OCI-LY7 (cell line): ENCODE measurements around the gene KLK7. TPM values are rescaled to one million over a fixed set of nuclear protein-coding genes. Genes with fewer than 3 reads are reported as not detected.

Source experiments
- Bru-seq: library from RNA; stranded (reverse); fragments of 400-500 nt; gene quantifications from one replicate; lab custom pipeline; 2021; lab: Mats Ljungman, UMichigan
- BruChase-seq, 2 experiments: library from RNA; stranded (reverse); fragments of 400-500 nt; gene quantifications; one replicate each; lab custom pipeline; 2021; lab: Mats Ljungman, UMichigan
- BruUV-seq: library from RNA; stranded (reverse); fragments of 400-500 nt; replicated peaks from 2 replicates; lab custom pipeline; 2021; lab: Mats Ljungman, UMichigan
- CTCF ChIA-PET: fragments of 300-600 bp; sonication (Branson Sonifier 250); formaldehyde crosslinking; loops from one replicate; lab custom pipeline; 2022; ENCODE audit warnings: antibody characterized with exemption; ENCODE audit not compliant: unreplicated experiment; lab: Charles Lee
- POLR2A ChIA-PET: fragments of 300-600 bp; sonication (Branson Sonifier 250); formaldehyde crosslinking; loops from one replicate; lab custom pipeline; 2022; ENCODE audit warnings: antibody characterized with exemption; lab: Charles Lee
- DNase-seq: peaks from one replicate; pipeline ENCODE4 v3.0.0-alpha.2; 2015; ENCODE audit warnings: low spot score
- H2AFZ ChIP-seq: fragments of 200-600 bp; sonication (generic), shearing (Covaris generic); 2 replicates; pipeline ENCODE4 v1.6.1; 2014; ENCODE audit warnings: mild to moderate bottlenecking, antibody characterized with exemption, low read length, moderate library complexity
- H3K27ac ChIP-seq: fragments of 200-600 bp; sonication (generic); 2 replicates; pipeline ENCODE4 v1.5.1; 2014; ENCODE audit warnings: mixed run types, low read depth, mild to moderate bottlenecking, moderate library complexity, low read length, inconsistent platforms; ENCODE audit not compliant: poor library complexity, severe bottlenecking
- H3K36me3 ChIP-seq: fragments of 200-600 bp; sonication (generic); 2 replicates; pipeline ENCODE4 v1.6.1; 2014; ENCODE audit warnings: mild to moderate bottlenecking, antibody characterized with exemption, low read length, moderate library complexity, mixed read lengths; ENCODE audit not compliant: insufficient read depth
- H3K4me1 ChIP-seq: fragments of 200-600 bp; sonication (generic); 2 replicates; pipeline ENCODE4 v1.5.1; 2014; ENCODE audit warnings: mild to moderate bottlenecking, low read length; ENCODE audit not compliant: insufficient read depth, poor library complexity, severe bottlenecking
- H3K4me2 ChIP-seq: fragments of 200-600 bp; sonication (generic); 2 replicates; pipeline ENCODE4 v1.6.1; 2014; ENCODE audit warnings: mild to moderate bottlenecking, low read length
- H3K4me3 ChIP-seq: fragments of 200-600 bp; sonication (generic); 2 replicates; pipeline ENCODE4 v1.5.1; 2014; ENCODE audit warnings: mild to moderate bottlenecking, low read depth, low read length; ENCODE audit not compliant: poor library complexity, severe bottlenecking
- H3K79me2 ChIP-seq: fragments of 200-600 bp; sonication (generic); 2 replicates; pipeline ENCODE4 v1.6.1; 2016; ENCODE audit warnings: low read depth, mild to moderate bottlenecking, low read length, moderate library complexity, mixed read lengths; ENCODE audit not compliant: insufficient read depth
- H3K9me2 ChIP-seq: fragments of 200-600 bp; sonication (generic); 2 replicates; pipeline ENCODE4 v1.6.1; 2016; ENCODE audit warnings: mild to moderate bottlenecking, low read length, mixed read lengths; ENCODE audit not compliant: insufficient read depth
- H3K9me3 ChIP-seq: fragments of 200-600 bp; sonication (generic); 2 replicates; pipeline ENCODE4 v1.6.1; 2014; ENCODE audit warnings: mild to moderate bottlenecking, mixed run types, low read length, mixed read lengths
- H4K20me1 ChIP-seq: fragments of 200-600 bp; sonication (generic); 2 replicates; pipeline ENCODE4 v1.6.1; 2014; ENCODE audit warnings: mild to moderate bottlenecking, antibody characterized with exemption, low read length, moderate library complexity, mixed read lengths; ENCODE audit not compliant: insufficient read depth
- EZH2phosphoT487 ChIP-seq: fragments of 200-600 bp; sonication (generic); IDR thresholded peaks from 2 replicates; pipeline ENCODE4 v1.6.1; 2018; ENCODE audit warnings: low read depth, borderline replicate concordance, mild to moderate bottlenecking, mixed run types, antibody characterized with exemption, low read length, moderate library complexity, mixed read lengths
- intact Hi-C: fragments of 100-400 bp; cut with micrococcal nuclease; formaldehyde crosslinking; loops from one replicate; pipeline ENCODE4 v1.10.0; 2022; ENCODE audit not compliant: unreplicated experiment
- long read RNA-seq: library from polyadenylated mRNA; stranded (forward); transcript quantifications from one replicate; pipeline ENCODE4 v2.0.0, GENCODE V29; 2022
- total RNA-seq, 2 experiments: library from RNA; depleted of rRNA in 1 of 2; stranded (reverse); fragments of >200 nt in 1 of 2; shearing (Covaris generic) in 1 of 2; gene quantifications; 2 replicates each; pipeline ENCODE4 v1.2.3, GENCODE V29; 2014 to 2022
- TF ChIP-seq, protein P1 (sequence below): fragments of 200-600 bp; sonication (generic); conservative IDR thresholded peaks from 2 replicates; pipeline ENCODE4 v1.5.1; 2014; ENCODE audit warnings: mild to moderate bottlenecking, antibody characterized with exemption, low read length, moderate library complexity, mixed read lengths

Gene KLK7
- total RNA-seq (2014; rRNA removed; shearing (Covaris generic)) (not detected in 2 replicates), total RNA-seq (2022) (not detected in 2 replicates), Bru-seq, nascent RNA (not detected), BruChase-seq, experiment 1, labeled RNA remaining after a 6-hour chase (not detected), BruChase-seq, experiment 2, labeled RNA remaining after a 2-hour chase (percentile 11 among the genes with signal in this experiment)
- long read RNA-seq: 0 reads

DNA sequence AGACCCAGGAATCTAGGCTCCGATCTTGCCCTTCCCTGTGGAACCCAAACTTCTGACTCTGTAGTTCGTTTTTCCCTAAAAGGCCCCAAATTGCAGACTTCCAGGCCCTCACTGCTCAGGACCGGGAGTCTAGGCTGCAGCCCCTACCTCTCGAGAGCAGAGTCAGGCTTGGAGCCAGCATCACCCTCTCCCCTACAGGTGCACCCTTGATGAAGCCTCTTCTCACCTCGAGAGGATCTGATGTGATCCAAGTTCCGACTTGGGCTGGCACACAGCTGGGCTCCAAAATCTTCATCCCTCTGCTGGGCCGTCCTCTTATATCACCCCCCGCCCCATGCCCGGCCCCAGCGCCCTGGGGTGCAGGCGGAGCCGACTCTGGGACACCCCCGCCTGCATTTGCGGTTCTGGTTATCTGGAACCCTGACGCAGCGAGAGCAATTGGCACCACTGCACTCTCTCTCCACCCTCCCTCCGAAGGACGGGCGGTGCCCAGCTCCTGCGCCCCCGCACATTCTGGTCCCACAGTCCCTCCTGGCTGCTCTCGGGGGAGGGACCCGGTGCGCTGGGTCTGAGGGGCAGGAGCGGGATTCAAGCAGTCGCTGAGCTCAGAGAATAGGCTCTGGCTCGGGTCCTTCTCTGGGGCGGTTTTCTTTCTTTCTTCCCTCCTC is at the start of gene KLK7:
Gene KLK7 (minus strand): TSS at position 293 of the 668 bp plus-strand sequence. CDS start 1,518 bp downstream, outside the sequence.
- intact Hi-C loops: no loop called here
- POLR2A ChIA-PET: no interaction called here
- no peaks in the 10 kb centered on the region for H4K20me1 ChIP-seq
- H3K4me2 ChIP-seq: no peak within 1 kb of the TSS
- no peaks in the 10 kb centered on the region for H3K79me2 ChIP-seq
- CTCF ChIA-PET: no interaction called here
- no peak for DNase-seq
- no peaks in the 10 kb centered on the region for H3K36me3 ChIP-seq
- H3K27ac ChIP-seq: no peak within 1 kb of the TSS
- no peaks in the 10 kb centered on the region for H3K4me1 ChIP-seq
- H2AFZ ChIP-seq: no peak within 1 kb of the TSS
- BruUV-seq: no TSS peak
- no peaks in the 10 kb centered on the region for H3K9me3 ChIP-seq
- no peaks in the 10 kb centered on the region for H3K9me2 ChIP-seq
- H3K4me3 ChIP-seq: no peak within 1 kb of the TSS
- TF ChIP-seq, protein P1, sequence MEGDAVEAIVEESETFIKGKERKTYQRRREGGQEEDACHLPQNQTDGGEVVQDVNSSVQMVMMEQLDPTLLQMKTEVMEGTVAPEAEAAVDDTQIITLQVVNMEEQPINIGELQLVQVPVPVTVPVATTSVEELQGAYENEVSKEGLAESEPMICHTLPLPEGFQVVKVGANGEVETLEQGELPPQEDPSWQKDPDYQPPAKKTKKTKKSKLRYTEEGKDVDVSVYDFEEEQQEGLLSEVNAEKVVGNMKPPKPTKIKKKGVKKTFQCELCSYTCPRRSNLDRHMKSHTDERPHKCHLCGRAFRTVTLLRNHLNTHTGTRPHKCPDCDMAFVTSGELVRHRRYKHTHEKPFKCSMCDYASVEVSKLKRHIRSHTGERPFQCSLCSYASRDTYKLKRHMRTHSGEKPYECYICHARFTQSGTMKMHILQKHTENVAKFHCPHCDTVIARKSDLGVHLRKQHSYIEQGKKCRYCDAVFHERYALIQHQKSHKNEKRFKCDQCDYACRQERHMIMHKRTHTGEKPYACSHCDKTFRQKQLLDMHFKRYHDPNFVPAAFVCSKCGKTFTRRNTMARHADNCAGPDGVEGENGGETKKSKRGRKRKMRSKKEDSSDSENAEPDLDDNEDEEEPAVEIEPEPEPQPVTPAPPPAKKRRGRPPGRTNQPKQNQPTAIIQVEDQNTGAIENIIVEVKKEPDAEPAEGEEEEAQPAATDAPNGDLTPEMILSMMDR: no peak
- TF ChIP-seq EZH2phosphoT487: no peak

DNA sequence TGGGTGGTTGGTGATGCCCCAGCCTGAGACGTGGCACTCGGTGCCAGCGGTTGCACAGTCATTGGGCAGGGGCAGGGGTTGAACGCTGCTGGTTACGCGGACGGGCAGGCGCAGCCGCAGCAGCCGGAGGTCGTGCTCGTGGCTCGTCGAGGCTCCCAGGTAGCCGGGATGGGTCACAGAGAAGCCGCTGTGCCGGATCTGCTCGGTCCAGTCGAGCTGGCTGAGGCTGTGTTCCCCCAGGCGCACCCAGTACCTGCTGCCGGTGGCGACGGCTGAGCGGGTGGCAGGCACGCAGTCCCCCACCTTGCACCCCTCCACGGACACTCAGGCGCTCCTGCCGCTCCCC is 48.1 kb upstream of the KLK7 start:
- no peaks in the 10 kb centered on the region for H4K20me1 ChIP-seq
- CTCF ChIA-PET: no interaction called here
- no peaks in the 10 kb centered on the region for H3K4me1 ChIP-seq
- POLR2A ChIA-PET: no interaction called here
- no peaks in the 10 kb centered on the region for H3K36me3 ChIP-seq
- no peak for DNase-seq
- H3K9me3 ChIP-seq: no peaks in the 10 kb centered on the region
- intact Hi-C loops: no loop called here
- no peak for TF ChIP-seq EZH2phosphoT487
- TF ChIP-seq, protein P1: no peak
- H2AFZ ChIP-seq: no peak overlapping the region
- H3K4me3 ChIP-seq: no peak overlapping the region
- H3K9me2 ChIP-seq: no peaks in the 10 kb centered on the region
- H3K27ac ChIP-seq: no peak overlapping the region
- H3K4me2 ChIP-seq: no peak overlapping the region
- no peaks in the 10 kb centered on the region for H3K79me2 ChIP-seq
- no TSS peak for BruUV-seq
